NCI-H2196 (cell line): ENCODE measurements around the gene RIPK4.
"Not testable (repeated sequence)": the region's sequence is repeated elsewhere in the genome, so short reads cannot be mapped to it uniquely, and the experiment has no call there.

Source experiments
- DNase-seq: peaks from one replicate; lab custom pipeline; 2025; ENCODE audit not compliant: unreplicated experiment; lab: John Stamatoyannopoulos, UW

RIPK4 gene

DNA sequence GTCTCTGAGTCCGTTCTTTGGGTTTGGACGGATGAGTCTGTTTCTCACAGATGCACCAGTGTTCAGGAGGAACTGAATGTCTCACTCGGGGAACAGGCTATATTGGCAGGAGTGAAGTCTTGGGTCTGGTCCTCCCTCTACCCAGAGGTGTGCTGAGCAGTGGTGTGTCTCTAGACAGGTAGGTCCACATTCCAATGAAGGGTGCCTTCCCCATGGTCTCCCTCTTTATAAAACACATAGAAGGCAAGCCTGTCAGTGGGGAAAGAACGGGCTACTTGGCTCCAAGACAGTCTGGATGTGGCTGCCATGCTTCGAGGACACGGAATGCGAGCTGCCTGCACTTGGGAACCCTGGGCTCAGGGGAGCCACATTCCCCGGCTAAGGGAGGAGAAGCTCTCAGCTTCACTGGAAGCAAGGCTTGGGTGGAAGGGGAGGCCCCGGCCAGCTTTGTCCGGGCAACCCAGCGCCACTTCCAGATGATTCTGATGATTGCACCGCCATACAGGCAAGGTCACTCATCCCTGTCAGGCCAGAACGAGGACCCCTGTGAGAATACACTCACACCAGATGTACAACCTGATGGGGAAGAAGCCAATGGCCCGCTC lies 29.7 kb upstream of the RIPK4 start:
- no peak for DNase-seq

DNA sequence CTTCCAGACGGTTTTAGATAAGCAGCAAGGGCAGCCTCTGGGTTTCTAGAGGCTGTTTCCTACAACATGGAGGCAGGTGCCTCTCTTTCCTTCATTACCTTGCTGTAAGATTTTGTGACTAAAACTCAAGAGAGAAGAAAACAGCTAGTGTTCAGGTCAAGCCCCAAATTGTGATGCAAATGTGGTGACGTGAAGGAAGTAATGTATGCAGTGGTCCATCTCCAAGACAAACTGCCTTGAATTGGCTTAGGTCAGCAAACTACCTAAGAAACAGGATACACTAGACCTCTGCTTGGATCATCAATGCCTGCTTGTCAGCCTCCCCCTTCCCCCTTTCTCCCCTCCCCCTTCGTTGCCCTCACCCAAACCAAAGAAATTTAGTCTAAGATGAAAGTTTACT lies 28.9 kb upstream of the RIPK4 start:
- DNase-seq, result no peak

- no peak for DNase-seq
Observed at GRCh38 chr21:41794600-41794999, 27.7 kb upstream of the RIPK4 start.

DNA sequence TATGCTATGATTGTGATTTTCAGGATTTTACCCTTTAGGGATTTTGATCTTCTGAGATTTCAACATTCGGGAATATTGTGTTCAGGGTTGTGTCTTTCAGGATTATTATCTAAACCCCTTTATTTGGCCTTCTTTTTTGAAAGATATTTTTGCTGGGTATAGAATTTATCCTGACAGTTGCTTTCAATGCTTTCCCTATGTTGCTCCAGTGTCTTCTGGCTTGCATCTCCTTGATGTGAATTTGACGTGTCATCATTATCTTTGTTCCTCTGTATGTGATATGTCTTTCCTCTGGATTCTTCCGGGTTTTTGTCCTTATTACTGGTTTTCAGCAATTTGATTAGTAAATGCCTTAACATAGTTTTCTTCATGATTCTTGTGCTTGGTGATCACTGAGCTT lies 25.9 kb upstream of the RIPK4 start:
- DNase-seq, result no peak

GRCh38 chr21:41786509-41786987 lies 19.7 kb upstream of the RIPK4 start:
- no peak for DNase-seq

DNA sequence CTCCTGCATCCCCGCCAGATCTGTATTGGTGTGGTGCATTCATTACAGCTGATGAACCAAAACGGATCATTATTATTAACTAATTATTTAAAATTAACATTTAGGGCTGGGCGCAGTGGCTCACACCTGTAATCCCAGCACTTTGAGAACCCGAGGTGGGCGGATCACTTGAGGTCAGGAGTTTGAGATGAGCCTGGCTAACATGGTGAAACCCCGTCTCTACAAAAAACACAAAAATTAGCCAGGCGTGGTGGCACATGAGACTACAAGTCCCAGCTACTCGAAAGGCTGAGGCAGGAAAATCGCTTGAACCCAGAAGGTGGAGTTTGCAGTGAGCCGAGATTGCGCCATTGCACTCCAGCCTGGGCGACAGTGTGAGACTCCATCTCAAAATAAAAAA lies 18.4 kb upstream of the RIPK4 start:
- not testable (repeated sequence) for DNase-seq

DNA sequence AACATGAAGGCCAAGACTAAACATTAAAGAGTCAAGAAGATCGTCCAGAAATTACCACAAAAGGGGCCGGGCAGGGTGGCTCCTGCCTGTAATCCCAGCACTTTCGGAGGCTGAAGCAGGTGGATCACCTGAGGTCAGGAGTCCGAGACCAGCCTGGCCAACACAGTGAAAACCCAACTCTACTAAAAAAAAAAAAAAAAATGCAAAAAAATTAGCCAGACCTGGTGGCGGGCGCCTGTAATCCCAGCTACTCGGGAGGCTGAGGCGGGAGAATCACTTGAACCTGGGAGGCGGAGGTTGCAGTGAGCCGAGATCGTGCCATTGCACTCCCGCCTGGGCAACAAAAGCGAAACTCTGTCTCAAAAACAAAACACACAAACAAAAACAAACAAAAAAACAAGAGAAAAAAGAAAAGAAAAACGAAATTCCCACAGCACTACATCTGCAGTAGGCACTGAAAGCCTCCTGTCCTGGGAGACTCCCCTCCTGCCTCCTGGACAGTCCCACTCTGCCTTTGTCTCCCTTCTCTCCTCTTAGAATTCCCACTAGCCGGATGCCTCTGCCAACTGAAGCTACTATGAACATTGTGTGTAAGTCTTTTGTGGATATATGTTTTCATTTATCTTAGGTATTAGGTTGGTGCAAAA lies 17.7 kb upstream of the RIPK4 start:
- no peak for DNase-seq

DNA sequence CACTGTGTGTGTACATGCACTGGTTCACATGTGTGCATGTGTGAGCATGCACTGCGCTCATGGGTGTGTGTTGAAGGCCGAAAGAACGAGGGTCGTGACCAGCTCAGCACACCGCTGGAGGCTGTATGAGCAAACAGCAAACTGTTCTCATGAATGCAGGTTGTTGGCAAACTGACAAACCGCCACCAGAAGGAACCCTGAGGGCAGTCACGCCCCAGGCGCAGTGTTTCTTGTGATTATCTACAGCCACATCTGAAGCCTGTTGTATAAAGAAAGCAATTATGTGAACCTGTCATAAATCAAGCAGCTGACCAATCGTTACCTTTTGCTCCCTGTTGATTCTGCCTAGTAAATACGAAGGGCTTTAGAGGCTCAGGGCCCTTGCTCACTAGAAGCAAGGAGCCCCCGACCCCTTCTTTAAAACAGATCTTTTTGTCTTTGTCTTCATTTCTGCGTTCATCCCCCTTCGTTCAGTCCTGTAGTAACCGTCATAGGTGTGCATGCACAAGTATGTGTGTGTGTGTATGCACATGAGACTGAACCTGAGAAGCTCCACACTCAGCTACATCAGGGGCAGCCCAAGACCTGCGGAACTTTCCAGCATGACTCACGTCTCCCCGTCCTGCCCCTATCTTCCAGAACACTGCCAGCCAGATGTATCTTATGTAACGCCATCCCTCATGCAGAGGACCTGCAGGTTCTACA lies 16.8 kb upstream of the RIPK4 start:
- peak; percentile 50 for DNase-seq

- DNase-seq, result no peak
Observed at GRCh38 chr21:41781050-41781410, 14.2 kb upstream of the RIPK4 start.

DNA sequence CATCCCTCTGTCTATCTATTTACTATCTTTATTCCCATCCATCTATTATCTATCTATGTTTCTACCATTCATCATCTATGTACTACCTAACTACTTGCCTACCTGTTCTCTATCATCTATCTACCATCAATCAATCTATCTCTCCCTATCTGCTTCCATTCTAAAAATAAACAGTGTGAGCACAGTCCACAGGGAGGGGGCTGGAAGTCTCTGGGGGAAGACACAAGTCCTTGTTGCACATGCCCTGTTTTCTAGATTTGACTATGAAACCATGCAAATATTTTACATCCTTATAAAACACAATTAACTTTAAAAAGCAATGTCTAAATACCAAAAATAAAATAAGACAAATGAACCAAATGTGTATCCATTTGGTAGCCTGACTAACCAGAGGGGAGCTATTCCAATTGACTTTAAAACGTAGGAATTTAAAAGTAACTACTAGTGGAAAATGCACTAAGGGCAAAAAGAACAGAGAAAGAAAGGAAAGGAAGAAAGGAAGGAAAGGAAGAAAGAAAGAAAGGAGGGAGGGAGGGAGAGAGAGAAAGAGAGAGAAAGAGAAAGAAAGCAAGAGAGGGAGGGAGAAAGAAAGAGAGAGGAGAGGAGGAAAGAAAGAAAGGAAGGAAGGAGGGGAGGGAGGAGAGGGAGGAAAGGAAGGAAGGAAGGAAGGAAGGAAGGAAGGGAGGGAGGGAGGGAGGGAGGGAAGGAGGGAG lies 13.6 kb upstream of the RIPK4 start:
- DNase-seq, result no peak

- DNase-seq, result peak; percentile 37
Observed at GRCh38 chr21:41779659-41780058, 12.8 kb upstream of the RIPK4 start.

DNA sequence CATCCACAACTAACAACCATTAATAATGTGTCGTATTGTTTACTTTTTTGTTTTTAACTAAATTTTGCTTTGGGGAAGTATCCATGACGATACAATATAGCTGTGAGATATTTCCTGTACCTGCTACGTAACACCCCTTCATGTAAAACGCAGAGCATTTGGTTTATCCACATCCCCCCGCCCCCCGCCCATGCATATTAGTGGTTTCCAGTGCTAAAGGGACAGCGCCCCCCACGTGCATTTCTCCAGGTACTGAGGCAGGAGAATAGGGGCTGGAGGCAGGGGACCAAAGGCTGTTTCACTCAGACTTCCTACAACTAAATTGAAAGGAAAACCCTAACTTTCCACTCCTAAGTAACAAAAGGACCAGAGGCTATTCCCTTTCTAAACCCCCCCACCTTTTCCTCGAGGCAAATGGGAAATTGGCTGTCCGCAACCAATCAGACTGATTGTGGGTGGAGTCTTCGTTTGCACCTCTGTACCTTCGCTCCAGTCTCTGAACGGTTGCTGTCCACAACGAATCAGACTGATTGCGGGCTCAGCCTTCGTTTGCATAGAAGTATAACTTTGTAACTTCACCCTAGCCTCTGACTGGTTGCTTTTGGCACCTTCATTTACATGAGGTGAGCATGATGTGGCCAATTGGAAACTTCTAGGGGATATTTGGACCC lies 12.2 kb upstream of the RIPK4 start:
- peak; percentile 38 for DNase-seq

DNA sequence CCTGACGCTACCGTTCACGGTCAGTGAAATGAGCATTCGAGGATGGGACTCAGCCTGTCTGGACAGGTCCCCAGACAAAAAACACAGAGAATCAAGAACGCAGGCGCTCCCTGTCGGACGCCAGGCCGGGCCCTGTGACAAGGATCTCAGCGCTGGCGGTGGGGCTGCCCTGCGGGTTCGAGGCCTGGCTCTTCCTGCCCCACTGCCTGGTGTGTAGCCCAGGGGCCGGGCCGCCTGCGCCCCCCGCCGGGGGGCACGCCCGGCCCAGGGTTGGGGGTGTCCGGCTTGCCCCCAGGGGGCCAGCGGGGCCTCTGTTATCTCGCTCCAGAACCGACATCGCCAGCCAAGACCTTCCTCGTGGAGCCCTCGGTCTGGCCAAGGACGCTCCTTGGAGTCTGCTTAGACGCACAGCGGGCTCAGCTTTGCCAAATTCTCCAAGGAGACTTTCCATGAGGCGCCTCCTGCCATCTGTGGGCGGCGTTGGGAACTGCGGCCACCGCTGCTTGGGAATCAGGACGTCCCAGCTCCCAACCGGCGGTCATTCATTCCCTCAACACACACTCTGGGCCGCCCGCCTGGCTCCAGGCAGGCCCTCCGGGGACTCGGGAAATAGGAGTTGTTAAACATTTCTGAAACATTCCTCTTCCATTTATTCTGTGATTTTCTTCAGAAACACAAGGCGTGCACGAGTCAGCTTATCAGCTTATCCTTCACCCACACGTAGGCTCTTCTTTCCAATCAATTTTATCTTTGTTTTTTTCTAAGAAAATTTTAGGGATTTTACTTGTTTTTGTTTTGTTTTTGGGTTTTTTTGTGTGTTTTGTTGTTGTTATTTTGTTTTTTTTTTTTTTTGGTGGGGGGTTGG lies 11.3 kb upstream of the RIPK4 start:
- peak; percentile 79 for DNase-seq

GRCh38 chr21:41776778-41777177 lies 9.9 kb upstream of the RIPK4 start:
- DNase-seq, result no peak

- DNase-seq, result no peak
Observed at GRCh38 chr21:41775149-41775472, 8.3 kb upstream of the RIPK4 start.

GRCh38 chr21:41774467-41775148 lies 7.8 kb upstream of the RIPK4 start:
- DNase-seq, result peak; percentile 79

DNA sequence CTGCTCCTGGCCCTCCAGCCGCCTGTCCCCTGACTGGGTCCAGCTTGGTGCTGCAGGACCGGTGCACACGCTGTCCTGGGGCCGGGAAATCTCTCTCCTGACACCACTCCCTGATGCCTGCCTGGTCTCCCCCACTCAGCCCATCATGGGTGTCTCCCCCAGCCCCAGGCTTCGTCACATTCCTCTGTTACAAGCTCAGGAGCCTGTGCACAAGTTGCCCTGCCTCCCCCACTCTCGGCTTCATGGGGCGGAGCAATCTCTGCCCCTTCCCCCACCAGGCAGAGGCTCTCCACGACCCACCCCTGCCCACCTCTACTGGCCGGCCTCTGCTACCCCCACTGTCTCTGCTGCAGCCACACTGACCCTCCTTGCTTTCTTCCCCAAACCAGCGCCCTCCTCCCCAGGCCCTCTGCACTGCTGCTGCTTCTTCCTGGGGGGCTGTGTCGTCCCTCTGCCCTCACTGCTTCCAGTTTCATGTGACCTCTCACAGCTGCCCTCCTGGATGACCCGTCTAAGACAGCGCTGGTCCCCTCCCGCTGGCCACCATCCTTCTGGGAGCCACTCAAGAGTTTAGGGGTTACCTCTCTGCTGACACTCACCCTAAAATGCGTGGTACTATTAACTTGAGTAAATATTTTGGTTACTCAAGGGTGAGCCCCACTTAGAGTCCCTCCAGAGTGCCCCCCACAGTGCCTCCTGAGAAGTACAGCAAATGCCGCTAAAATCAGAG lies 5.7 kb upstream of the RIPK4 start:
- DNase-seq, result no peak

GRCh38 chr21:41771625-41771945 lies 4.7 kb upstream of the RIPK4 start:
- no peak for DNase-seq

GRCh38 chr21:41770901-41771624 lies 4.2 kb upstream of the RIPK4 start:
- DNase-seq, result no peak
